ENCODE measurements around the gene KIAA1755.

The KIAA1755 gene, protein sequence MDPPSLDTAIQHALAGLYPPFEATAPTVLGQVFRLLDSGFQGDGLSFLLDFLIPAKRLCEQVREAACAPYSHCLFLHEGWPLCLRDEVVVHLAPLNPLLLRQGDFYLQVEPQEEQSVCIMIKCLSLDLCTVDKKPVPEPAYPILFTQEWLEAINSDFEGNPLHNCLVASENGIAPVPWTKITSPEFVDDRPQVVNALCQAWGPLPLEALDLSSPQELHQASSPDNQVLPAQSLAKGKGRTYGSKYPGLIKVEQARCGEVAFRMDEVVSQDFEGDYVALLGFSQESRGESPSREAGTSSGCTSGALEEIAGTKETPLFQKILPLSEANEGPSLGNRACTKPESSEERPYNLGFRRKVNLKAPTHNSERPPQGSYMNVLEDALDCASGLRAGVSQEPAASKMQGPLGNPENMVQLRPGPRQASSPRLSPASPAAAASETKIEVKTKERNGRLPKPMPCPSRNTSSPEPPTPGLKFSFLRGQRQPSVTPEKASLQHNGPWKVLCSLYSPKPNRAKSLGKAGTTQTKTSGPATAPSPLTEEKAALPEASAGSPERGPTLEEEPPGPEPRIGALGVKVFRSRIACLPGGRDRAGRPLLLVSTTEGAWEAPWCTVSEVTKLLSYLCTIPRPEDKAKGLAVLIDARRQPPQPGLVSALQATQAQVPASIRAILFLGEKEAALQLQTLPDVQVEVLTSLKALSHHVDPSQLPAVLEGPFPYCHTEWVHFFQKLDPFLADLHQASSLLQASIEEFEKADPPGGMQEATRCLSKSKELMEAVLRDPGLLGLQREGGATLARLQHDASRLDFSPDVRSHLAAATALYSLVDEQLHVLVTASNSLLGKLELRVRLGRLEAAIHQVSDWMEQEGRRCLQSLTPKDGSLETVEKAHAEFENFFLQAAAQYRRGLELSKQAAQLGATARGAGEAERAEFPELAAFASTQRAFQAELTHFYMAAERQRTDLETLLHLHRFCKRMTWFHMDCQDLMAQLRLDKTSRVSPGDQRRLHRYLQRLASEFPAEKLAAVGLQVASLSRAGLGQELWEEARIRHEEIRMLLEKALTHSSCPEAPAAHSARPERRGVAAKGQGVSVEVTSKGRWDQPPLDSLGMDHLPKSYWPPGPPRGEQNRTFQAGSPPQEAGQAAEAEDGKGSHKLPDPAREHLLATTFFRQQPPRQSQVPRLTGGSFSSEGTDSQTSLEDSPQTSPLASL

DNA sequence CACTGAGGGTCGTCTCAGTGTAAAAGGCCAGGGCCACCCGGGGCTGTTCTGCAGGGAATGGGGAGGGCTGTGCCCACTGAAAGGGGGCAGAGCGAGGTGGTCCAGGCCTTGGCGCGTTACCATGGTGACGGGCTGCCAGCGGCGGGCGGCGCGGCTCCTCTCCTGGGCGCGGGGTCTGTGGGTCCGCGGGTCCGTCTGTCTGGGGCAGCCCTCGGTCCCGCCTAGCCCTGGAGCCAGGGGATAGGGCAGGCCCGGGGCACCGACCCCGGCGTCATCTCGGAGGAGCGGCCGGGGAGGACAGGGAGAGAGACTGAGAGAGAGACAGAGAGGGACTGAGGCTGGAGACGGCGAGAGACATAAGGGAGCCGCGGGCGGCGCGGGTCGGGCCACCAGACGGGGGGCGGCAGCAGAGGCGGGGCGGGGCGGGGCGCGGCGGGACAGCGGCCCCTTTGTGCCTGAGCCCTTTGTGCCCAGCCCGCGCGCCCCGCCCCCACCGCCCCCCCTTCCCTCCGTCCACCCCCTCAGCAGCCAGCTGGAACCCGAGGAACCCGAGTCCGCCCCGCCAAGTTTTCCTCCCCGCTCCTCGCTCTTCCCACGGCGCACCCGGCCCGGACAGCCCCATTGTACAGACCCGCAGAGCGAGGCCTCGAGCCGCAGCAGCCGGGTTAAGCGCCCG, at the start of gene KIAA1755:
TSS of gene KIAA1755 (minus strand) at position 358 of the 676 bp plus-strand sequence. CDS start at position 123, 235 bp downstream.
- DNase-seq (ENCODE audit: low read depth in 3 of 3, low spot score in 1 of 3) = no peak

DNA sequence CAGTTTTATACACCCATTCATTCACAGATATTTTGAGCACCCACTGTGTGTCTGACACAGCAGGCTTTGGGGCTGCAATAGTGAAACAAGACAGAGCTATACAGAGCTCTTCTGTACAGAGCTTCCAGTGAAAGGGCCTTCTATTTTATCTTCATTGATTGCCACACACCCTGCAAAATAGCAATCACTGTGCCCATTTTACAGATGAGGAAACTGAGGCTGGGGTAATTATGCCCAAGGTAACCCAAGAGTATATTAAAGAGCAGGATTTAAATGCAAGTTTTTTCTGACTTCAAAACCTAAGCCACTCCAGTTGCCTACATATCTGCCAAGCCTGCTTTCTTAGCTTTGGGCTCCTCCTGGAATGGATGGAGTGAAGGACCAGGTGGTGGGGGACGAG, 47.9 kb upstream of the KIAA1755 start:
- DNase-seq (ENCODE audit: low read depth in 3 of 3, low spot score in 1 of 3) = no peak

DNA sequence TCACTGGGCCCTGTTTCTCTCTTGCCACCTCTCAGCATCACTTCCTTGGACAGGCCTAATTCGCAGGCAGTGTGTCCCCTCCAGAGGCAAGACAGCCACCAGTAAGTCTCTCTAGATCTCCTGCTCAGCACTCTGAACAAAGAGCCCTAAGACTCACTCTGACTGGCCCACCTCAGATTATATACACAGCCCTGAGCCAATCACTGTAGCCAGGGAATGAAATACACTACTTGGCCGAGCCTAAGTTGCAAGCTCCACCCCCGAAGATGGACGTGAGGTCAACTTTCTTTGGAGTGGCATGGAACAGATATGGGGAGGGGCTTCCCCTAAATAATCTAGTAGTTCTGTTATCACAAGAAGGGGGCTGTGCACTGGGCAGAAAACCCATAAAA, 47.5 kb upstream of the KIAA1755 start:
- DNase-seq (ENCODE audit: low read depth in 3 of 3, low spot score in 1 of 3) = no peak

DNA sequence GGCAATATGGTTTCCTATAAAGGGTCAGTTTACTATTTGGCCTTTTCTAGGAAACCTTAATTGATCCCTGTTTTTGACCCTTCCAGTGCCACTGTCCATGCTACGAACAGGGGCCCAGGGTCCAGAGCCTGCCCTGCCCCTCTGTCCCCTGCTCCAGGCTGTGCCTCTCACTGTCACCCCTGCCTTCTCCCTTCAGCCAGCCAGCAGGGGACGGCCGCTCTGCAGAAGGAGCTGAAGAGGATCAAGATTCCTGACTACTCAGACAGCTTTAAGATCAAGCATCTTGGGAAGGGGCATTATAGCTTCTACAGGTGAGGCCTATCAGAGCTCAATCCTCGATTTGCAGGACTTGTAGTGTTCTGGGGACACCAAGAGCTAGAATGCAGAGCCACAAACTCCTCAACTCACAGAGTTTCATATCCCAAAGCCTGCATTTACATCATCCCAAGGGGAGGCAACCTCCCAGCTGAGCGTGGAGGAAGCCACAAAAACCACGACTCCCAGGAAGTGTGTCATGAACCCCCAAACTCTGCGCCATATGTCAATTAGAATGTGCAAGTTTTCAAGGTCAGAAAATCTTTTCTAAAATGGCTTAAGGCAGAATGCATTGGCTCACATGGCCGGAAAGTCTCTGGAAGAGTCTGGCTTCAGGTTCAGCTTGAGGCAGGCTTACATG, 47.0 kb upstream of the KIAA1755 start:
- no peak for DNase-seq (ENCODE audit: low read depth in 3 of 3, low spot score in 1 of 3)

DNA sequence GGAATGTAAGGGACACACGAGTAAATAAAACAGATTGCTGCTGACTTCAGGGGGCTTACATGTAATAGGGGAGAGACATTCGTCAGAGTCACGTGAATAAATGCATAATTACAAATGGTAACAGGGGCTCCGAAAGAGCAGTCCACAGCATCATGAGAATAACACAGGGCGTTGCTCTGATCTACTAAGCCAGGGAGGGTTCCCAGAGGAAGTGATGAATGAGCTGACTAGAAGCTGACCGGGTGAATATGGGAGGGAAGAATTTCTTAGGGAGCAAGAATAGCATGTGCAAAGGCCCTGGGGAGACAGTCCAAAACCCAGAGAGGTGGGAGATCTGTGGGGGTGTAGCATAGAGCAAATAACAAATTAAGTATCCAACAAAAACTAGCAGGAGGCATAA, 45.8 kb upstream of the KIAA1755 start:
- no peak for DNase-seq (ENCODE audit: low read depth in 3 of 3, low spot score in 1 of 3)

DNA sequence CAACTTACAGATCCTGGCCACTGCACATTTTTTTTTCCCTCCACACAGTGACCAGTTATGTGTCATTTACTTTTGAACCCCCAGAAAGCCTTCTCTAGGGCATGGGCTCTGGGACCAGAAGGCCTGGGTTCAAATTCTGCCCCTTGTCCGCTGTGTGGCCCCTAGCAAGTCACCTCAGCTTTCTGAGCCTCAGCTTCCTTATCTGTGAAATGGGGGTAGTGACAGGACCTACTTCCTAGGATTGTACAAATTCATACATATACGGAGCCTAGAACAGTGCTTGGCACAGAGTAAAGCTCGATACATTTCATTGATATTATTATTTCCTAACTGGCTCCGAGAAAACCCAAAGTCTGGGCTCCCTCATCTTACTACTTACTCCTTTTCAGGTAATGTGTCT, 45.0 kb upstream of the KIAA1755 start:
- DNase-seq (ENCODE audit: low read depth in 3 of 3, low spot score in 1 of 3) = no peak

DNA sequence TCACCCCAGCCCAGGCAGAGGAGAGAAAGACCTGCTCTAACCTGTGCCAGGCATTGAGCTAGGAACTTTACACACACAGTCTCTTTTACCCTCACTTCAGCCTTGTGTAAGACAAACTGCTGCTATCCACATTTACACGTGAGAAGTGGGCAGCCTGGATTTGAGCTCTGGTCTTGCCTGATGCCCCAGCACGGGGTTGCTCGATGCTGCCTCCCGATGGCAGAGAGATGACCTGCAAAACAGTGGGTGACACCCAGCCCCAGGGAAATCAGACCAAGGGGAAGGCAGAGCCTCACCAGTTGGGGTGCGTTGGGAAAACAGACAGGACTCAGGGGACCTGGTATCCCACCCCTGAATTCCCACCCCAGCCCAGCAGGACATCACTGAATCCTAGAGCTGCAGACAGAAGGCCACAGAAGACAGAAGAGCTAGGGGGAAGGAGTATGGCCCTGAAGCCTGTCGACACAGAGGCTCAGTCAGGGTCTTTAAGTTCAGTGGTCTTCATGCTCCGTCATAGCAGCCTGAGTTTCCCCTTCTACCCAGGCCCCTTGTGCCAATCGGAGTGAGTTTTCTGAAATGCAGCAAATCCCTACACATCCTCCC, 44.4 kb upstream of the KIAA1755 start:
- DNase-seq (ENCODE audit: low read depth in 3 of 3, low spot score in 1 of 3) = no peak

DNA sequence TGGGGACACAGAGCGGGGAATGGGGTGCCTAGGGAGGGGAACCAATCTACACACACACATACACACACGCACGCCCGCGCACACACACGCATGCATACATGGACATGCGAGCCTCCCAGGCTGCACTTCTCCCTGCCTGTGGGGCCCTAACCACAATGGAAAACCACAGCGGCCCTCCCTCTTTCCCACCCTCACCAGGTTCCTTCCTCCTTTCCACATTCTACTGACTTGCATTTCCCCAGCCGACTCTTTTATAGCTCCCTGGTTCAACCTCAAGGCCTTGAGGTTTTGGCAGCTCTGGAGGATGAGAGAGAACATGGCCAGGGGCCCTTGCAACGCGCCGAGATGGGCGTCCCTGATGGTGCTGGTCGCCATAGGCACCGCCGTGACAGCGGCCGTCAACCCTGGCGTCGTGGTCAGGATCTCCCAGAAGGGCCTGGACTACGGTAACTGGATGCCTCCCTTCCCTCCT, 43.4 kb upstream of the KIAA1755 start, which contains the start of gene BPI:
TSS of gene BPI (plus strand) at position 249 of the 472 bp plus-strand sequence. CDS start at position 317, 68 bp downstream.
- DNase-seq (ENCODE audit: low read depth in 3 of 3, low spot score in 1 of 3) = no peak

DNA sequence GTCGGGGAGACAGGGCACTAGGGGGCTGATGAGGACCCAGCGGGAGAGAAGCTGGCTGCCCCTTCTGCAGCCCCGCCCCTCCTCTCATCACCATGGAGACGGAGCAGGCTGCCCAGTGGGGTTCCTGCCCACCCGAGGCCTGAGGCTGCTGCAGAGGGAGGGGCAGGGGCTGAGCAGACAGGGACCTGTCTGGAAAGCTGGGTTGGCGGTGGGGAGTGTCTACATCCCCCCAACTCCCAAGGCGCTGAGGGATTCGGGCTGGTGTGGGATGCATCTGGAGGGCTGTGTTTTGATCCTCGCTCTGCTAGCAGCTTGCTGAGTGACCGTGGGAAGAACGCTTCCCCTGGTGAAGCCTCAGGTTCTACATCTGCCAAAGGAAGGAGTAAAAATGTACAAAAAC, 42.3 kb upstream of the KIAA1755 start:
- DNase-seq (ENCODE audit: low read depth in 3 of 3, low spot score in 1 of 3) = no peak

DNA sequence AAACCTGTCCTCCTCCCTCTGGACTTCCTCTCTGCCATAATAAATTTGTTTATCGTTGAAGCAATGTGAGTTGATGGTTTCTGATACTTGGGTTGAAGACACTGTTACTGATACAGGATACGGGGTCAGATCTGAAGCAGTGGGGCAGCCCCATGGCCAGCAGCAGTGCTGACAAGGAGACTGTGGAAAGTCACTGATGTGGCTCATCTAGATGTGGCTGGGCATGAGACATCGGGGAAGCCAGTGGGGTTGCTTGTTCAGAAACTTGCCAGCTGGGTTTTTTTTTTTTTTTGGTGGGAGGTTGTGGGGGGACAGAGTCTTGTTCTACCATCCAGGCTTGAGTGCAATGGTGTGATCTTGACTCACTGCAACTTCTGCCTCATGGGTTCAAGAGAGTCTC, 40.8 kb upstream of the KIAA1755 start:
- no peak for DNase-seq (ENCODE audit: low read depth in 3 of 3, low spot score in 1 of 3)

DNA sequence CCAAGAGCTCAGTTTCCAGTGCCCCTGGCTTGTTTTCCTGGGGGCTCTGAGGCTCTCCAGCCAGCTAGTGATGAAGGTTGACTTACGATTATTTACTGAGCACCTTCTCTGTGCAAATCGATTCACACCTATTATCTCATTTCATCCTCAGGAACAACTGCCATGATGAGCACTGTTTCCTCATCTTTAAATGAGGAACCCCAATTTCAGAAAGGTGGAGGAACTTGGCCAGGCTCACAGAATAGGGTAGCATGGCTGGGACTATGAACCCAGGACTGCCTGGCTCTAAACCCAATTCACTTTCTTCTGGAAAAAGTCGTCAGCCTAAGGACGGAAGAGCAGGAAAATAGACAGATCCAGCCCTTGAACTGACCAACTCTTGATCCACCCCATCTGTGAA, 39.9 kb upstream of the KIAA1755 start:
- no peak for DNase-seq (ENCODE audit: low read depth in 3 of 3, low spot score in 1 of 3)

DNA sequence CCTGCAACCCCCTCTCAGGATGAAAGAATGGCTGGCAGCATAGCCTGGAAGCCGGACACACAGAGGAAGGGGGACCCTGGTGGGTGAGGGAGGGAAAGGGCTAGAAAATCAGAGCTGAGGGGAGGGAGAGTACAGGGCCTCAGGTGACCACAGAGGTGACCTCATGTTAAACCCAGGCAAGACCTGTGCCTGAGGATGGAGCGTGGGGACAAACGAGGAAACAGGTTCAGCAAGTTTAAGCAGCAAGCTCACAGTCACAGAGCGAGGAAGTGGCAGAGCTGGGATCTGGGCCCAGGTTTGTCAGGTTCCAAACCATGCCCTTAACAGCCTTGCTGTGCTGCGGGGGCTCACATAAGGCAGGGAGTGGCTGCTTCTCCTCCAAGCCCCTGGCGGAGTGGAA, 39.4 kb upstream of the KIAA1755 start:
- DNase-seq (ENCODE audit: low read depth in 3 of 3, low spot score in 1 of 3) = no peak

DNA sequence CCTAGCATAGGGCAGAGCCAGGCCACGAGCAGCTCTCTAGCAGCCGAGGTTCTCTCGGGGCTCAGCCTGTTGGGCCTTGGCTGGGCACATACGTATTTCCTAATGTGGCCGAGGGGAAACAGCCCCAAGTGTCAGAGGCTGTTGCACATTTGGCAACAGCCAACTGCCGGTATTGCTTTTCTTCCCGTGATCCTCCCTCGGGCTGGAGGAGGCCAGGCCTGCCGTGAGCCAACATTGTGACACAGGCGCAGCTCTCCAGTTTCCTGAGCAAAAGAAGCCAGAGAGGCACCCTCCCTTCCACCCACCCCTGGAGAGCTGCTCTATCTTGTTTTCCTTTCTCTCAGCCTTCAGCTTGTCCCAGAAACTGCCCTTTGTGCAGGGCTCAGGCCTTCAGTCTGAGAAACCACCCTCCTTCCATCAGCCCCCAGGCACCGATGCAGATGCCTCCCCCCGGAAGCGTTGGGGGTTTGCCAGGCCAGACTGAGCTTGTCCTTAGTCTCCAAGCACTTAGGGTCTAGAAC, 38.3 kb upstream of the KIAA1755 start:
- no peak for DNase-seq (ENCODE audit: low read depth in 3 of 3, low spot score in 1 of 3)

DNA sequence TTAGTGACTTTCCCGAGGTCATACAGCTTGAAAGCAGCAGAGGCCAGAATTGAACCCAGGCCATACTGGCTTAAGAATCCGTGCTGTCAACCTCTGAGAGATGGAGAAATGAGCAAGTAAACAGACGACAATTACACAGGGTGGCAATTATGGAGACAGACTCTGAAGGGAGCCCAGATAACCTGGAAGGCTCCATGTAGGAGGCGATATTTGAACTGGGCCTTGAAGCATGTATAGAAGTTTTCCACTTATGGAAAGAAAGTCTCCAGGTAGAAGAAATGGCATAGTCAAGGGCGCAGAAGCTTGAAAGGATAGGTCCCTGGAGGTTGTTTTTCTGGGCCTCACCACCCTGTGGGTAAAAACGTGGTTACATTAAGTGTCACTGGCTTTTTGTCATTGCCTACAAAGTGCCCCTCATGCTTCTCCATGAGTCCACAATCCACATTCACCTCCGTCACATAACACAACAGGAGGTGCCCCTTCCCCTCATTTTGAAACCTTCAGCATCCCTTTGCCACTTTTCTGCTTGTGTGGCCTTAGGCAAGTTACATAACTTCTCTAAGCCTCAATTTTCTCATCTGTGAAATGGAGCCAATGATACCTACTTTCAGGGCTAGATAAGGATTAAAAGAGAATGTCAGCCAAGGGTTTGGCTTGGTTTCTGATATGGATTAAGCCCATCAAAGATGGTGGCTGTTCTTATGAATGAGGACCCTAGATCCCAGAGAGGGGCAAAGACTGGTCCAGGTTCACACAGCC, 37.6 kb upstream of the KIAA1755 start:
- DNase-seq (ENCODE audit: low read depth in 3 of 3, low spot score in 1 of 3) = no peak

DNA sequence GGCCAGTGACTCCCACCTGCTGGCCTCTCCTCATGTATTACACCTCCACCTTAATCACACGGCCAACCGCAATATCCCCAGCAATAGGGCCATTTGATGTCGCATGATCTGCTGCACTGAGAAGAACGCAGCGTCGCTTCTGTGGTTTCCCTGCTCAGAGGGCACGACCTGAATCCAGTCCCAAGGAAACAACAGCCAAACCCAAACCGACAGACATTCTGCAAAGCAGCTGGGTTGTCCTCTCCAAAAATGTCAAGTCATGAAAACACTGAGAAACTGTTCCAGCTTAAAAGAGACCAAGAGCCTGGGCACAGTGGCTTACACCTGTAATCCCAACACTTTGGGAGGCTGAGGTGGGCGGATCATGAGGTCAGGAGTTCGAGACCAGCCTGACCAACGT, 35.9 kb upstream of the KIAA1755 start:
- no peak for DNase-seq (ENCODE audit: low read depth in 3 of 3, low spot score in 1 of 3)

DNA sequence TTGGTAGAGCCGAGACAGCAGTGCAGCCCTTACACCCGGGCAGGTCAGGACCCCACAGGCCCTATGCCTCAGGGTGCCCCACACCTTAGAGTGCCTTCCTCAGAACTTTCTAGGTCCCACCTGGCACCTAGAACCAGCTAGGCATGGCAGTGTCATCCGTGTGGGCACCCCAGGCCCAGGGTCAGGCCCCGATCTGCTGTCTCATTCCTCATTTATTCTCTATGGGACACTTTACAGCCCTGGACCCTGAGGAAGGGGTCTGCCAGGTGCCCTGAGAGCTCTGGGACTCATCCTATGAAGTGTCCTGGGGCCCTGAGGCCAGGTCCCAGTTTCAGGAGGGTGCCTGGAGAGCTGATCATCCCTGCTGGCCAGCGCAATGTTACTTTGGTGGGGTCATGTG, 35.3 kb upstream of the KIAA1755 start:
- DNase-seq (ENCODE audit: low read depth in 3 of 3, low spot score in 1 of 3) = no peak

DNA sequence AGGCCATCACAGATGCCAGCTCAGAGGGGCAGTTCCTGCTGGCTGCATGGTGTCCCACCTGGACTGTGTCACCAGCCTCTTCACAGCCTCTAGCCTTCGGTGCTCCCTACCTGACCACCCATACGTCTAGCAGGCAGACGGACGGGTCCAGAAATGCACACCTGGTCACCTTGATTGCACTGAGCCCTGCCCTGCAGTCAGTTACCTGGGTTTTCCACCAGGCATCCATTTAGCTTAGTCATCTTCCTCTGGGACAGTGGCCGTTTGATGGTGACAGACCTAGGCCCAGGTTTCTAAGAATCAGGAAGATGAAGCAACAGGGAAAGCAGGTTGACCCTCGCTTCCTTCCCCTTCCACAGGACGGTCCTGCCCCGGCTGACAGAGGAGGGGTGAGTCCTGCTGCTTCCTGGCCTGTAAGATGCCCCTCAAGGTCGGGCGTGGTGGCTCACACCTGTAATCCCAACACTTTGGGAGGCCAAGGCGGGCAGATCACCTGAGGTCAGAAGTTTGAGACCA, 33.6 kb upstream of the KIAA1755 start:
- DNase-seq (ENCODE audit: low read depth in 3 of 3, low spot score in 1 of 3) = no peak

DNA sequence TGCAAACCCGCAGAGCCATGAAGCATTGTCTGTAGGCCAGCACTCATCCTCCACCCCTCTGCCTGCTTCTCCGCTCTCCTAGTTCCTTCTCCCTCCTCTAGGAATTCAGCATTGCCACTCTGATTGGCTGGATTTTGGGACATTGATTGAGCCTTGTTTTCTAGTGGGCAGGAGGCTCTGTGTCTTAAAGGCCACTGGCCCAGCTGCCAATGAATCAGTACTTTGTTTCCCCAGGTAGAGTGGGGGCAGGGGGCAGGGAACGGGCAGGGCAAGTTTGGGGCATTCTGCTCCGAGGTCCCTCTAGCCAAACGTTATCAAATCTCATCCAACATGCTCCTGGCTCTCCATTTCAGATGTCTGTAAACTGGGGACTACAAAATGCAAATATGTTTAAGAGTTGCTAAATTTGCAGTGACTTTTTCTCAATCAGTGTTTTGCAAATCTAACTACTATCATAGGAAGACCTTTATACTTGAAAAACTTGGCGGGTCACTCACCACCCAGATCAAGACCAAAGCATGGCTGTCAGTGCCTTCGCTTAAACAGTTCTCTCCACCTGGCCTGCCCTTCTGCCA, 33.0 kb upstream of the KIAA1755 start:
- DNase-seq (ENCODE audit: low read depth in 3 of 3, low spot score in 1 of 3) = no peak
